ENCODE results near the gene HDAC6. TPM values are rescaled to one million over a fixed set of nuclear protein-coding genes. Genes with fewer than 3 reads are reported as not detected.

HDAC6 gene
- total and polyA plus RNA-seq, 2 of the 13 experiments (the other 11 are each of a cell fraction or from before 2014, with no cell fraction given): 80.4 to 93.6 TPM

DNA sequence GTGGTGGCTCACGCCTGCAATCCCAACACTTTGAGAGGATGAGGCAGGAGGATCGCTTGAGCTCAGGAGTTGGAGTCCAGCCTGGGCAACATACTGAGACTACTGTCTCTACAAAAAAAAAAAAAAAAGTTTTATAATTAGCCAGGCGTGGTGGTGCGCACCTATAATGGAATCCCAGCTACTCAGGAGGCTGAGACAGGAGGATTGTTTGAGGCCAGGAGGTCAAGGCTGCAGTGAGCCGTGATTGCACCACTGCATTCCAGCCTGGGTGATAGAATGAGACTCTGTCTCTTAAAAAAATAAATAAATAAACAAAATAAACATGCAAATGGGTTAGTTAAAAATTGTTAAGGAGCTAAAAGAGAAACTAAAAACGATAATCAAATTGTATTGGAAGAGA is 32.6 kb upstream of the HDAC6 start:
- 26% methylated on average over 6 of the region's 6 CpGs for WGBS (ENCODE audit: low lambda C conversion rate)
- POLR2A ChIA-PET: interaction anchor here (1.1 to 2.1 kb wide), 3 partner anchors 32 to 56 kb away, joined by 4 to 6 read pairs (median 5); partner anchors contain the start of gene HDAC6
- intact Hi-C loops (cut with micrococcal nuclease; ENCODE audit: unreplicated experiment) (loop anchor here (10.0 kb wide), 1 partner anchor 146 kb away; the partner anchor contains the start of genes PIM2 and SLC35A2), in situ Hi-C loops (cut with HindIII; ENCODE audit: extremely low pct_ligation_motif_present, low pct_unique_long_range_greater_than_20kb) (no loop called here)
- H3K4me1 ChIP-seq (ENCODE audit: insufficient read depth, low read length): peaks cover 7% of the 10 kb centered on the region; the same call in 1 of the 2 replicates
- 0 out of 2 replicates have a peak overlapping the region, but pooled peaks have one; percentile 12 for H3K4me2 ChIP-seq (ENCODE audit: low read depth, low read length)
- DNase-seq (ENCODE audit: low spot score): peak; percentile 18
- no peaks in the 10 kb centered on the region for H3K79me2 ChIP-seq (ENCODE audit: insufficient read depth, low read length)
- ATAC-seq: no peak
- H3K27me3 ChIP-seq (ENCODE audit: control insufficient read depth in 1 of 2, insufficient read depth in 2 of 2, low read length in 2 of 2): no peaks in the 10 kb centered on the region
- H2AFZ ChIP-seq (ENCODE audit: low read length): no peak overlapping the region
- no peak overlapping the region for H3K27ac ChIP-seq (ENCODE audit: extremely low read length, insufficient read depth, low read length)
- no TSS peak for BruUV-seq (replicated peaks)
- no peak overlapping the region for H3K4me3 ChIP-seq (replicated peaks in 1 of 3; ENCODE audit: insufficient read depth in 1 of 3, low read depth in 2 of 3, low read length in 3 of 3)
- peak; percentile 21 for FAIRE-seq
- H3K9ac ChIP-seq (ENCODE audit: insufficient read depth, low read depth, low read length): no peak overlapping the region
- CTCF ChIA-PET (ENCODE audit: low intra/inter-chr PET ratio, low total read pairs): no interaction called here
- TF ChIP-seq, protein P1, sequence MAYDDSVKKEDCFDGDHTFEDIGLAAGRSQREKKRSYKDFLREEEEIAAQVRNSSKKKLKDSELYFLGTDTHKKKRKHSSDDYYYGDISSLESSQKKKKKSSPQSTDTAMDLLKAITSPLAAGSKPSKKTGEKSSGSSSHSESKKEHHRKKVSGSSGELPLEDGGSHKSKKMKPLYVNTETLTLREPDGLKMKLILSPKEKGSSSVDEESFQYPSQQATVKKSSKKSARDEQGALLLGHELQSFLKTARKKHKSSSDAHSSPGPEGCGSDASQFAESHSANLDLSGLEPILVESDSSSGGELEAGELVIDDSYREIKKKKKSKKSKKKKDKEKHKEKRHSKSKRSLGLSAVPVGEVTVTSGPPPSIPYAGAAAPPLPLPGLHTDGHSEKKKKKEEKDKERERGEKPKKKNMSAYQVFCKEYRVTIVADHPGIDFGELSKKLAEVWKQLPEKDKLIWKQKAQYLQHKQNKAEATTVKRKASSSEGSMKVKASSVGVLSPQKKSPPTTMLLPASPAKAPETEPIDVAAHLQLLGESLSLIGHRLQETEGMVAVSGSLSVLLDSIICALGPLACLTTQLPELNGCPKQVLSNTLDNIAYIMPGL (CRISPR knock-in tag; IDR thresholded peaks at IDR 0.05; ENCODE audit: borderline replicate concordance in 1 of 2, low read depth in 1 of 2): no peak
- TF ChIP-seq ZNF75D (CRISPR knock-in tag; IDR thresholded peaks at IDR 0.05; ENCODE audit: borderline replicate concordance): no peak
- no peak for TF ChIP-seq REL (CRISPR knock-in tag; conservative IDR thresholded peaks at IDR 0.05)
- TF ChIP-seq TEAD3 (CRISPR knock-in tag; optimal IDR thresholded peaks at IDR 0.05; ENCODE audit: borderline replicate concordance): peak; percentile 72
- TF ChIP-seq NR2F6 (IDR thresholded peaks at IDR 0.05): peak; percentile 45; the same call in 1 of the 2 replicates
- TF ChIP-seq NR2F6 (CRISPR knock-in tag; IDR thresholded peaks at IDR 0.05): peak; percentile 67; the same call in 1 of the 2 replicates
- no peak for TF ChIP-seq CBX5 (CRISPR knock-in tag; IDR thresholded peaks at IDR 0.05; ENCODE audit: borderline replicate concordance)
- TF ChIP-seq CEBPG (CRISPR knock-in tag; IDR thresholded peaks at IDR 0.05): 0 out of 2 replicates have a peak, but pooled peaks have one; percentile 28
- TF ChIP-seq MAFF (IDR thresholded peaks at IDR 0.05; ENCODE audit: low read depth, low read length): no peak
- TF ChIP-seq, protein P2, sequence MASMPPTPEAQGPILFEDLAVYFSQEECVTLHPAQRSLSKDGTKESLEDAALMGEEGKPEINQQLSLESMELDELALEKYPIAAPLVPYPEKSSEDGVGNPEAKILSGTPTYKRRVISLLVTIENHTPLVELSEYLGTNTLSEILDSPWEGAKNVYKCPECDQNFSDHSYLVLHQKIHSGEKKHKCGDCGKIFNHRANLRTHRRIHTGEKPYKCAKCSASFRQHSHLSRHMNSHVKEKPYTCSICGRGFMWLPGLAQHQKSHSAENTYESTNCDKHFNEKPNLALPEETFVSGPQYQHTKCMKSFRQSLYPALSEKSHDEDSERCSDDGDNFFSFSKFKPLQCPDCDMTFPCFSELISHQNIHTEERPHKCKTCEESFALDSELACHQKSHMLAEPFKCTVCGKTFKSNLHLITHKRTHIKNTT (CRISPR knock-in tag; IDR thresholded peaks at IDR 0.05): no peak
- no peak for TF ChIP-seq ZNF253 (CRISPR knock-in tag; IDR thresholded peaks at IDR 0.05; ENCODE audit: borderline replicate concordance)
- no peak for TF ChIP-seq ZNF766 (CRISPR knock-in tag; IDR thresholded peaks at IDR 0.05; ENCODE audit: borderline replicate concordance)
- TF ChIP-seq, protein P3, sequence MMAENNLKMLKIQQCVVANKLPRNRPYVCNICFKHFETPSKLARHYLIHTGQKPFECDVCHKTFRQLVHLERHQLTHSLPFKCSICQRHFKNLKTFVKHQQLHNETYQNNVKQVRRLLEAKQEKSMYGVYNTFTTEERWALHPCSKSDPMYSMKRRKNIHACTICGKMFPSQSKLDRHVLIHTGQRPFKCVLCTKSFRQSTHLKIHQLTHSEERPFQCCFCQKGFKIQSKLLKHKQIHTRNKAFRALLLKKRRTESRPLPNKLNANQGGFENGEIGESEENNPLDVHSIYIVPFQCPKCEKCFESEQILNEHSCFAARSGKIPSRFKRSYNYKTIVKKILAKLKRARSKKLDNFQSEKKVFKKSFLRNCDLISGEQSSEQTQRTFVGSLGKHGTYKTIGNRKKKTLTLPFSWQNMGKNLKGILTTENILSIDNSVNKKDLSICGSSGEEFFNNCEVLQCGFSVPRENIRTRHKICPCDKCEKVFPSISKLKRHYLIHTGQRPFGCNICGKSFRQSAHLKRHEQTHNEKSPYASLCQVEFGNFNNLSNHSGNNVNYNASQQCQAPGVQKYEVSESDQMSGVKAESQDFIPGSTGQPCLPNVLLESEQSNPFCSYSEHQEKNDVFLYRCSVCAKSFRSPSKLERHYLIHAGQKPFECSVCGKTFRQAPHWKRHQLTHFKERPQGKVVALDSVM (CRISPR knock-in tag; IDR thresholded peaks at IDR 0.05): peak; percentile 96
- no peak for TF ChIP-seq SP1 (IDR thresholded peaks at IDR 0.05)
- TF ChIP-seq SP1 (CRISPR knock-in tag; IDR thresholded peaks at IDR 0.05): no peak
- peak in 1 of 2 experiments; percentile 77; a peak in 1 of 4 replicates for TF ChIP-seq NR2F1 (CRISPR knock-in tag; IDR thresholded peaks at IDR 0.05)
- TF ChIP-seq FOXP1 (IDR thresholded peaks at IDR 0.05): no peak
- TF ChIP-seq FOXP1 (CRISPR knock-in tag; IDR thresholded peaks at IDR 0.05): no peak
- H4K20me1 ChIP-seq (ENCODE audit: insufficient read depth, low read length): no peaks in the 10 kb centered on the region
- H3K36me3 ChIP-seq (replicated peaks in 1 of 2; ENCODE audit: control insufficient read depth in 1 of 2, insufficient read depth in 2 of 2, low read length in 2 of 2): no peaks in the 10 kb centered on the region
- no peaks in the 10 kb centered on the region for H3K9me3 ChIP-seq (ENCODE audit: low read length)

Measured in HepG2 (cell line).